CD4-positive, CD25-positive, alpha-beta regulatory T cell (primary cell): ENCODE data around the gene ADRA1B. TPM values are rescaled to one million over a fixed set of nuclear protein-coding genes. Genes with fewer than 3 reads are reported as not detected.

Experiments used
- ATAC-seq, 2 donors: fragments of 150-1000 bp; cut with Tn5 transposase; one replicate each; pipeline ENCODE4 v1.10.0; 2021; ENCODE audit warnings: low read depth in 2 of 2, moderate number of reproducible peaks in 2 of 2, moderate library complexity in 1 of 2
- DNase-seq, 3 donors: peaks; one replicate each; pipeline versions ENCODE4 v3.0.0 to v3.0.0-alpha.2; 2012 to 2022; ENCODE audit warnings: mixed read lengths in 1 of 3
- H3K27ac ChIP-seq: one replicate; pipeline ENCODE4 v1.7.0; 2013; ENCODE audit warnings: mild to moderate bottlenecking, low read length; ENCODE audit not compliant: insufficient read depth, poor library complexity, severe bottlenecking
- H3K27me3 ChIP-seq: one replicate; pipeline ENCODE4 v1.7.0; 2013; ENCODE audit warnings: low read length; ENCODE audit not compliant: control insufficient read depth, insufficient read depth
- H3K36me3 ChIP-seq: one replicate; pipeline ENCODE4 v1.7.0; 2013; ENCODE audit warnings: mild to moderate bottlenecking, low read length, moderate library complexity; ENCODE audit not compliant: control insufficient read depth, insufficient read depth
- H3K4me1 ChIP-seq: 2 replicates; pipeline ENCODE4 v1.7.0; 2013; ENCODE audit warnings: mild to moderate bottlenecking, low read length; ENCODE audit not compliant: insufficient read depth, control insufficient read depth, poor library complexity, severe bottlenecking
- H3K4me3 ChIP-seq: one replicate; pipeline ENCODE4 v1.7.0; 2013; ENCODE audit warnings: low read depth, mild to moderate bottlenecking, low read length, moderate library complexity
- H3K9me3 ChIP-seq, 2 experiments: 1 replicate in 1 of 2; 2 replicates in 1 of 2; pipeline ENCODE4 v1.7.0; 2013; ENCODE audit warnings: low read length in 2 of 2, mild to moderate bottlenecking in 1 of 2, moderate library complexity in 1 of 2; ENCODE audit not compliant: control insufficient read depth in 2 of 2
- H3K27ac Mint-ChIP-seq, 3 donors: one replicate each; pipeline ENCODE4 v1.8.0; 2020 to 2022; ENCODE audit warnings: mild to moderate bottlenecking in 3 of 3, mixed read lengths in 3 of 3, moderate library complexity in 2 of 3
- H3K27me3 Mint-ChIP-seq: one replicate; pipeline ENCODE4 v1.8.0; 2022; ENCODE audit warnings: mild to moderate bottlenecking, mixed read lengths
- H3K36me3 Mint-ChIP-seq: one replicate; pipeline ENCODE4 v1.8.0; 2020; ENCODE audit warnings: mixed read lengths
- H3K4me1 Mint-ChIP-seq, 4 donors: one replicate each; pipeline ENCODE4 v1.8.0; 2020 to 2022; ENCODE audit warnings: mixed read lengths in 4 of 4, mild to moderate bottlenecking in 1 of 4
- H3K4me3 Mint-ChIP-seq, 4 donors: one replicate each; pipeline ENCODE4 v1.8.0; 2020 to 2022; ENCODE audit warnings: mild to moderate bottlenecking in 4 of 4, mixed read lengths in 4 of 4, moderate library complexity in 3 of 4
- H3K9me3 Mint-ChIP-seq, 7 donors: one replicate each; pipeline ENCODE4 v1.8.0; 2020 to 2022; ENCODE audit warnings: mixed read lengths in 7 of 7, mild to moderate bottlenecking in 3 of 7, moderate library complexity in 2 of 7
- polyA plus RNA-seq, 4 donors: library from polyadenylated mRNA; unstranded; fragments of 300-500 nt; fragmentation: Illumina TruSeq; gene quantifications; one replicate each; pipeline ENCODE4 v1.2.3, GENCODE V29; 2021
- total RNA-seq: library from RNA; stranded (reverse); gene quantifications from one replicate; pipeline ENCODE4 v1.2.3, GENCODE V29; 2022

The ADRA1B gene
- total and polyA plus RNA-seq, 5 donors from 2014 or later: not detected

GRCh38 chr5:159936686-159937329 is 20.5 kb downstream of the ADRA1B start:
- no peak overlapping the region for H3K27ac ChIP-seq
- H3K27me3 ChIP-seq: peaks cover 2% of the 10 kb centered on the region
- no peaks in the 10 kb centered on the region for H3K36me3 ChIP-seq
- H3K4me1 ChIP-seq: no peaks in the 10 kb centered on the region
- no peak overlapping the region for H3K4me3 ChIP-seq
- Mint-ChIP-seq H3K4me1 (no peaks in the 10 kb centered on the region), H3K27me3 (peaks cover 15% of the 10 kb centered on the region), H3K36me3 (no peaks in the 10 kb centered on the region), H3K4me3 (no peak overlapping the region), H3K27ac (no peak overlapping the region), H3K9me3 (no peaks in the 10 kb centered on the region)
- no peaks in the 10 kb centered on the region for H3K9me3 ChIP-seq
- no peak for DNase-seq
- ATAC-seq: no peak

GRCh38 chr5:159937580-159937979 is 21.3 kb downstream of the ADRA1B start:
- Histone ChIP-seq H3K9me3 (no peaks in the 10 kb centered on the region), H3K36me3 (no peaks in the 10 kb centered on the region), H3K4me1 (no peaks in the 10 kb centered on the region), H3K27me3 (peaks cover 2% of the 10 kb centered on the region), H3K4me3 (no peak overlapping the region), H3K27ac (no peak overlapping the region)
- peaks cover 15% of the 10 kb centered on the region for H3K27me3 Mint-ChIP-seq
- H3K36me3 Mint-ChIP-seq: no peaks in the 10 kb centered on the region
- ATAC-seq (no peak), DNase-seq (no peak)
- H3K4me3 Mint-ChIP-seq: no peak overlapping the region
- no peaks in the 10 kb centered on the region for H3K4me1 Mint-ChIP-seq
- H3K9me3 Mint-ChIP-seq: no peaks in the 10 kb centered on the region
- no peak overlapping the region for H3K27ac Mint-ChIP-seq

GRCh38 chr5:159943326-159943725 is 27.0 kb downstream of the ADRA1B start:
- no peak overlapping the region for H3K27ac ChIP-seq
- H3K36me3 ChIP-seq: no peaks in the 10 kb centered on the region
- H3K4me1 ChIP-seq: no peaks in the 10 kb centered on the region
- H3K9me3 Mint-ChIP-seq: peaks cover 0 to 3% (median 0%) of the 10 kb centered on the region in 7 donors
- H3K36me3 Mint-ChIP-seq: no peaks in the 10 kb centered on the region
- no peak overlapping the region for H3K27ac Mint-ChIP-seq
- ATAC-seq (no peak), DNase-seq (no peak)
- no peaks in the 10 kb centered on the region for H3K9me3 ChIP-seq
- no peak overlapping the region for H3K4me3 Mint-ChIP-seq
- peaks cover 8% of the 10 kb centered on the region for H3K27me3 Mint-ChIP-seq
- H3K4me3 ChIP-seq: no peak overlapping the region
- no peaks in the 10 kb centered on the region for H3K4me1 Mint-ChIP-seq
- H3K27me3 ChIP-seq: no peaks in the 10 kb centered on the region

- no peaks in the 10 kb centered on the region for H3K27me3 ChIP-seq
- no peaks in the 10 kb centered on the region for H3K36me3 ChIP-seq
- Mint-ChIP-seq H3K4me3 (no peak overlapping the region), H3K9me3 (peaks cover 0 to 3% (median 0%) of the 10 kb centered on the region in 7 donors), H3K4me1 (no peaks in the 10 kb centered on the region), H3K36me3 (no peaks in the 10 kb centered on the region), H3K27ac (no peak overlapping the region), H3K27me3 (peaks cover 8% of the 10 kb centered on the region)
- H3K27ac ChIP-seq: no peak overlapping the region
- no peaks in the 10 kb centered on the region for H3K4me1 ChIP-seq
- H3K4me3 ChIP-seq: no peak overlapping the region
- no peak for DNase-seq
- H3K9me3 ChIP-seq: no peaks in the 10 kb centered on the region
- ATAC-seq: no peak
Observed at GRCh38 chr5:159944056-159944600, 27.8 kb downstream of the ADRA1B start.

GRCh38 chr5:159945359-159945758 is 29.1 kb downstream of the ADRA1B start:
- Histone ChIP-seq H3K27ac (no peak overlapping the region), H3K36me3 (no peaks in the 10 kb centered on the region), H3K9me3 (no peaks in the 10 kb centered on the region), H3K4me3 (no peak overlapping the region), H3K27me3 (no peaks in the 10 kb centered on the region), H3K4me1 (no peaks in the 10 kb centered on the region)
- Mint-ChIP-seq H3K36me3 (no peaks in the 10 kb centered on the region), H3K27me3 (peaks cover 8% of the 10 kb centered on the region), H3K4me3 (no peak overlapping the region), H3K9me3 (peaks cover 0 to 3% (median 0%) of the 10 kb centered on the region in 7 donors), H3K4me1 (no peaks in the 10 kb centered on the region), H3K27ac (no peak overlapping the region)
- ATAC-seq: no peak
- DNase-seq: no peak

- Histone ChIP-seq H3K4me3 (no peak overlapping the region), H3K9me3 (no peaks in the 10 kb centered on the region), H3K27me3 (no peaks in the 10 kb centered on the region), H3K36me3 (no peaks in the 10 kb centered on the region), H3K27ac (no peak overlapping the region), H3K4me1 (no peaks in the 10 kb centered on the region)
- H3K27ac Mint-ChIP-seq: no peak overlapping the region
- ATAC-seq (no peak), DNase-seq (no peak)
- H3K36me3 Mint-ChIP-seq: no peaks in the 10 kb centered on the region
- peaks cover 0 to 2% (median 0%) of the 10 kb centered on the region in 4 donors for H3K4me1 Mint-ChIP-seq
- peaks cover 4% of the 10 kb centered on the region for H3K27me3 Mint-ChIP-seq
- H3K9me3 Mint-ChIP-seq: peaks cover 0 to 3% (median 0%) of the 10 kb centered on the region in 7 donors
- H3K4me3 Mint-ChIP-seq: no peak overlapping the region
Observed at GRCh38 chr5:159947708-159948358, 31.6 kb downstream of the ADRA1B start.

GRCh38 chr5:159951387-159951786 is 35.1 kb downstream of the ADRA1B start:
- ATAC-seq: no peak
- DNase-seq: no peak
- no peaks in the 10 kb centered on the region for H3K27me3 ChIP-seq
- Mint-ChIP-seq H3K4me3 (no peak overlapping the region), H3K4me1 (peaks cover 0 to 2% (median 0%) of the 10 kb centered on the region in 4 donors), H3K27me3 (peaks cover 4% of the 10 kb centered on the region), H3K27ac (no peak overlapping the region), H3K36me3 (no peaks in the 10 kb centered on the region), H3K9me3 (no peaks in the 10 kb centered on the region)
- no peaks in the 10 kb centered on the region for H3K9me3 ChIP-seq
- no peak overlapping the region for H3K27ac ChIP-seq
- H3K4me1 ChIP-seq: no peaks in the 10 kb centered on the region
- no peaks in the 10 kb centered on the region for H3K36me3 ChIP-seq
- no peak overlapping the region for H3K4me3 ChIP-seq

- Mint-ChIP-seq H3K4me1 (peaks cover 0 to 2% (median 0%) of the 10 kb centered on the region in 4 donors), H3K36me3 (no peaks in the 10 kb centered on the region), H3K27ac (no peak overlapping the region), H3K4me3 (no peak overlapping the region), H3K27me3 (peaks cover 4% of the 10 kb centered on the region), H3K9me3 (no peaks in the 10 kb centered on the region)
- no peak overlapping the region for H3K27ac ChIP-seq
- DNase-seq (no peak), ATAC-seq (no peak)
- no peaks in the 10 kb centered on the region for H3K4me1 ChIP-seq
- H3K27me3 ChIP-seq: no peaks in the 10 kb centered on the region
- no peak overlapping the region for H3K4me3 ChIP-seq
- H3K36me3 ChIP-seq: no peaks in the 10 kb centered on the region
- H3K9me3 ChIP-seq: no peaks in the 10 kb centered on the region
Observed at GRCh38 chr5:159951834-159952233, 35.6 kb downstream of the ADRA1B start.
